GM19467 (cell line): ENCODE data around the gene TOB1.

Experiments used
- ATAC-seq: cut with Tn5 transposase; IDR thresholded peaks from one replicate; pipeline ENCODE4 v1.9.1; 2021; ENCODE audit warnings: mild to moderate bottlenecking, moderate library complexity; ENCODE audit not compliant: unreplicated experiment

TOB1 gene

GRCh38 chr17:50833510-50834428 lies 32.4 kb downstream of the TOB1 start:
- no peak for ATAC-seq

GRCh38 chr17:50832864-50833381 lies 33.2 kb downstream of the TOB1 start:
- ATAC-seq: no peak

- no peak for ATAC-seq
These were observed 33.8 kb downstream of the TOB1 start for GRCh38 chr17:50832267-50832863.

- no peak for ATAC-seq
These were observed 34.7 kb downstream of the TOB1 start for GRCh38 chr17:50831471-50831928.

GRCh38 chr17:50830994-50831393 lies 35.2 kb downstream of the TOB1 start:
- no peak for ATAC-seq

- ATAC-seq: no peak
These were observed 35.8 kb downstream of the TOB1 start for GRCh38 chr17:50830352-50830751.

GRCh38 chr17:50829332-50829731 lies 36.8 kb downstream of the TOB1 start:
- no peak for ATAC-seq

GRCh38 chr17:50828508-50829170 lies 37.5 kb downstream of the TOB1 start:
- ATAC-seq: no peak

- no peak for ATAC-seq
These were observed 41.0 kb downstream of the TOB1 start for GRCh38 chr17:50825188-50825587.

GRCh38 chr17:50824429-50824828 lies 41.7 kb downstream of the TOB1 start:
- ATAC-seq: no peak

GRCh38 chr17:50822550-50822949 lies 43.6 kb downstream of the TOB1 start:
- no peak for ATAC-seq

- no peak for ATAC-seq
These were observed 45.5 kb downstream of the TOB1 start for GRCh38 chr17:50820651-50821050.

GRCh38 chr17:50818921-50819657 lies 47.1 kb downstream of the TOB1 start:
- no peak for ATAC-seq

GRCh38 chr17:50818261-50818660 lies 47.9 kb downstream of the TOB1 start:
- no peak for ATAC-seq

- no peak for ATAC-seq
These were observed 48.3 kb downstream of the TOB1 start for GRCh38 chr17:50817838-50818237.

GRCh38 chr17:50816771-50817751 lies 49.1 kb downstream of the TOB1 start:
- no peak for ATAC-seq

- ATAC-seq: no peak
These were observed 49.9 kb downstream of the TOB1 start for GRCh38 chr17:50816271-50816670.

GRCh38 chr17:50815400-50815799 lies 50.8 kb downstream of the TOB1 start:
- no peak for ATAC-seq

- no peak for ATAC-seq
These were observed 52.6 kb downstream of the TOB1 start for GRCh38 chr17:50813583-50813982.
